HG03103 (cell line): ENCODE results near the gene TINAGL1.

ENCODE experiments used
- ATAC-seq: cut with Tn5 transposase; IDR thresholded peaks from one replicate; pipeline ENCODE4 v1.9.1; 2021; ENCODE audit warnings: low read depth; ENCODE audit not compliant: unreplicated experiment

TINAGL1 gene

DNA sequence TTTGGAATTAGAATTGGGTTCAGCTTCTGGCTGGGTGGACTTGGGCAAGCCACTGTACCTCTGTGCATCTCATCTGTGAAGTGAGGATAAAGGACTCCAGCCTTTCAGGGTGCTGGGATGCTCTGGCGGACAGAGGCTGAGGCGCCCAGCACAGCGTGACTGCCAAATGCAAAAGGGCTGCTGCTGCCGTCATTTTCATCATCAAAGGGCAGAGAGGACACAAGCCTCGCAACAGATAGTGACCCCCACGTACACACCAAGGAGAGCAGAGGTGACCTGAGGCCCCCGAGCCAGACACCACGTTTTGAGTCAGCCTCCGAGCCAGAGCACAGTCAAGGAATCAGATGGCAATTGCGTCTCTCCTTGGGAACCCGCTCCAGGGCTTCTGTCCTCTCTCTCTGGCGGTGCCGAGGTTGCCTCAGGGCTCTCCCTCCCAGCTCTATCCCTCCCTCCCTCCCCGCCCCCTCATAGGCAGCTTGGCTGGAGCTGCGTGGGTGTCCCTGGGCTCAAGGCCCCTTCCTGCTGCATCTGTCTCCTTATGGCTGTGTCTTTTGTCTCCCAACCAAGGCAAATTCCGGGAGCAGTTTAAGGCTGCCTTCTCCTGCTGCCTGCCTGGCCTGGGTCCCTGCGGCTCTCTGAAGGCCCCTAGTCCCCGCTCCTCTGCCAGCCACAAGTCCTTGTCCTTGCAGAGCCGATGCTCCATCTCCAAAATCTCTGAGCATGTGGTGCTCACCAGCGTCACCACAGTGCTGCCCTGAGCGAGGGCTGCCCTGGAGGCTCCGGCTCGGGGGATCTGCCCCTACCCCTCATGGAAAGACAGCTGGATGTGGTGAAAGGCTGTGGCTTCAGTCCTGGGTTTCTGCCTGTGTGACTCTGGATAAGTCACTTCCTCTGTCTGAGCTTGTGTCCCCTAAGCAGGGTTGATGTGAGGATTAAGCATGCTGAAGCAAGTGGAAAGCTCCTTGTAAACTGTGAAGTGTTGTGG is 50.2 kb downstream of the TINAGL1 start:
- no peak for ATAC-seq

DNA sequence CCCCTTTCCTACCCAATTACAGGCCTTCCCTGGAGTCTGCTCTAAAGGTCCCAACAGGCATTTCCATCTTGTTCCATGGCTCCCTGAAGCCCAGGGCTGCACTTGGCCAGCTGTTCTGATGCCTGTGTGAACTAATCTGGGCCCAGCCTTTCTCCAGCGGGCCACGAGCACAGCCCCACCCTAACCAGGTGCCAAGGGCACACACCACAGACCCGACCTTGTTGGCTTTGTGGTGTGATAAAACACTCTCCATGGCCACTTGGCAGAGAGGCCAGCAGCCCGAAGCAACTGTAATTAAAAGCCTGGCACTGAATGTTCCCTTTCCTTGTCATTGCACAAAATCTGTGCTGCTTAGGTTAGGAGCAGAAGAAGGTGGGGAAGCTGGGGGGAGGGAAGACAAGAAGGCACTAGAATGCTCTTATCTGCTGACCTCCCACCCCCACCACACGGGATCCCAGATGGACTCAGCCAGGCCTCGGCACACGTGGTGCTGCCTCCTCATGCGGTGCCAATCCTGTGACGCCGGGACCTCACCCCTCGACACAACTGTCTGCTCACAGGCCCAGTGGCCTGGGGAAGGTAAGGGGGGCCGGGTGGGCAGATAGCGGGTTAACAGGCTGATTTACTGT is 51.1 kb downstream of the TINAGL1 start:
- ATAC-seq: no peak

DNA sequence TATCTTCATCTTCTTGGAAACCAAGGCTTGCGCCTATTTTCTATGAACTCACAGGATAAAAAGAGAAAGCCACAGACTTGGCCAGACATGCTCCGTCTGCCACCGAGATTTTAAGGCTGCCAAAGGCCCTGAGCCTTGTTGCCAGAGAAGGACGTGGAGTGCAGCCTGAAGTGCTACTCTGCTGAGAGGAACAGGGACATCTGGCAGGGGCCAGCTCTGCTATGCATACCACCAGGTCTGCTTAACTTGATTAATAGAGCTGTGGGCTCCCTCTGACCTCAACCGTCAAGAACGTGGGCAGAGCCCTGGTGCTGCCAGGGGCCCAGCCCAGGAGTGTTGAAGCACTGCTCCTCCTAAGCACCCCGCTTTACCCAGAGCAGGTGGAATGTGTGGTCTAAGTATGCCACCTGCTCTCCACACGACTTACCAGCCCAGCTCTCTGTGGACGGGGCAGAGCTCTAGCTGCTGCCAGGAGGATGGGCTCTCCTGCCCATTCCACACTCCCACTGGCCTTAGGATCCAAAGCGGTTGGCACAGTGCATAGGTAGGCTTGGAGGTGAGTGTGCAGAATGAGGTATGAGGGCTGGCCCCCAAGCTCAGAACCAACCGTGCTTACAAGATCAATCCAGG is 51.7 kb downstream of the TINAGL1 start:
- ATAC-seq: no peak

DNA sequence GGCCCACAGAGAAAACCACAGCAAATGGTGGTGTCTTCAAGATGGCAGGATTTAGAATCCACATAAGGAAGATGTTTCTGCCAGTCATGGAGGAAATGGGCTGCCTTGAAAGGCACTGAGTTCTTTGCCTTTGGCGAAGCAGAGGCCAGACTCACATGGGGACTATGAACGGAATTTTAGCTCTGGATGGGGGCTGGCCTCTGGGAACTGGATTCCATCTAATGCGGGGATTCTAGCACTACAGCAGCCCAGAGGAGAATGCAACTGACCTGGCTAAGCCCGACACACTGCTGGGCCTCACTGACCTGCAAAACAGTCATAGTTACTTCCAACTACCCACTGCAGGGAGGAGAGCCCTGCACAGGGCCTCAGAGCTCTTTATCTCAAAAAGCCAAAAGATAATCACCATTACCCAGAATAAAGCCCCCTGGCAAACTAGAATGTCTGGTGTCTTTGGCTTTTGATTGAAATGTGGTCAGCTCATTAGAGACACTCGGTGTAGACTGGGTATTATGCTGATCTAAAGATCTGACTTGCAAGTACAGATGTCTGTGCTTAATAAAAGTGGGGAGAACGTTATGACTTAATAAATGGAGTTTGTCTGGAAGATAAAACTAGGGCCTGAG is 52.7 kb downstream of the TINAGL1 start:
- ATAC-seq: no peak

DNA sequence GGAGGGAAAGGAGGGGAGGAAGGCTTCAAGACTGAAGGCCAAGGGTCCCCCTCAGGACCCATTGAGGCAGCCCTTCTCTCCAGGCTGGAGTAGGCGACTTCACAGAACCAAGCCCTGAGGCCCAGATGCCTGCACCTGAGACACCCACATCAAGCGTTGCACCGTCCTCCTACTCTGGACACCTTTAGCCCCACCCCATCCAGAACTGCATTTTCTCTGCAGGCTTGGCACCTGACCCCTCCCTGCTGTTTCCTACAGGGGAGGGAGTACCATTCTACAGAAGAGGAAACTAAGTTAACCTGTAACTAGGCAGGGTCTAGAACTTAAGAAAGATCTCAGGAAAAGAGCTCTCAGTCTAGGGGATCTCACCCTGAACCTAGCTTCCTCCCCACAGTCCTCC is 56.3 kb downstream of the TINAGL1 start:
- ATAC-seq: no peak

DNA sequence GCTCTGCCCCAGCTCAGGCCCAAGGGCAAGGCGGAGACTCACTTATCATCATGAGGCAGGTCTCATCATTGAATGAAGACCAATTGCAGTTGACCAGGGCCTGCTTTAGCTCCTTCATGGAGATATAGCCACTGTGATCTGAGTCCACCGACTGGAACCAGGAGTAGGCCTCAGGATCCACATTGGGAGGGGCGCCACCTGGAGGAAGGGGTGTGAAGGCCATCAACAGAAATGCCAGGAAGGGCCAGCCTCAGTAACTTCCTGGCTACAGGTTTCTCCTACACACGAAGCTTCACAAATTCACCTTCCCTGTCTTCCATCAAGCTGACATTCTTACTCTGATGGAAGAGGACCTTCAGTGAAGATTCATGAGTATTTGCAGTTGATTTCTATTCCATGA is 56.8 kb downstream of the TINAGL1 start:
- no peak for ATAC-seq
